ENCODE data around the gene PPARG. TPM values are rescaled to one million over a fixed set of nuclear protein-coding genes. Genes with fewer than 3 reads are reported as not detected.

The PPARG gene
- total and polyA plus RNA-seq, 2 experiments from 2014 or later = 0.15 to 0.42 TPM

DNA sequence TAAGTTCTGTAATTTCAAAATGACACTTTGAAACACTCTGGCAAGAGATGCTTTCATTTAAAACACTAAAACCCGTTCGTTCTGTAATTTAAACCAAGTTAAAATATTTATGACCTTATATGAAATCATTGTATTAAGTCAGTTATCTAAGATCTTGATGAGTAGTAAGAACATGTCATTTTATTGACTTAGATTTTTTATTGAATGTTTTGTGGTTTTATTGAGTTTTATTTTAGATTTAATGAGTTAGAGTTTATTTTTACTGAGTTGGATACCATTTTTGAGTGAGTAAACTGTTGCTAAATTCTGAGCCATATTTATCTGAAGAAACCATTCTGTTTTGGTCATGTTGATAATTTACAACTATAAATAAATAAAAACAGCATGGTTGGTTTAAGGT, 94.3 kb downstream of the PPARG start:
- Mint-ChIP-seq H3K27me3 (ENCODE audit: insufficient read depth, low read depth, poor library complexity) (no peaks in the 10 kb centered on the region), H3K36me3 (ENCODE audit: low read depth) (no peaks in the 10 kb centered on the region), H3K4me3 (no peak overlapping the region), H3K9me3 (no peaks in the 10 kb centered on the region), H3K4me1 (no peaks in the 10 kb centered on the region), H3K27ac (no peak overlapping the region)
- H3K27ac ChIP-seq (ENCODE audit: low read depth) = no peak overlapping the region
- no peaks in the 10 kb centered on the region for H3K79me2 ChIP-seq (replicated peaks; ENCODE audit: insufficient read depth)
- no peaks in the 10 kb centered on the region for H3K36me3 ChIP-seq (ENCODE audit: insufficient read depth)
- no peaks in the 10 kb centered on the region for H3K9me2 ChIP-seq (ENCODE audit: insufficient read depth)
- H2AFZ ChIP-seq = no peak overlapping the region
- DNase-seq (ENCODE audit: low spot score) = no peak
- H4K20me1 ChIP-seq (replicated peaks; ENCODE audit: insufficient read depth) = no peaks in the 10 kb centered on the region
- no peak overlapping the region for H3K4me3 ChIP-seq
- no peak for TF ChIP-seq STAT1 (IDR thresholded peaks at IDR 0.05; ENCODE audit: unreplicated experiment)
- TF ChIP-seq ZNF331 (CRISPR knock-in tag; IDR thresholded peaks at IDR 0.05; ENCODE audit: low read depth) = no peak
- no peak for ATAC-seq
- no peak overlapping the region for H3K4me2 ChIP-seq
- no peaks in the 10 kb centered on the region for H3K4me1 ChIP-seq (ENCODE audit: insufficient read depth)
- no peaks in the 10 kb centered on the region for H3K27me3 ChIP-seq (ENCODE audit: insufficient read depth)
- H3F3A ChIP-seq (replicated peaks; ENCODE audit: low read depth) = no peaks in the 10 kb centered on the region

DNA sequence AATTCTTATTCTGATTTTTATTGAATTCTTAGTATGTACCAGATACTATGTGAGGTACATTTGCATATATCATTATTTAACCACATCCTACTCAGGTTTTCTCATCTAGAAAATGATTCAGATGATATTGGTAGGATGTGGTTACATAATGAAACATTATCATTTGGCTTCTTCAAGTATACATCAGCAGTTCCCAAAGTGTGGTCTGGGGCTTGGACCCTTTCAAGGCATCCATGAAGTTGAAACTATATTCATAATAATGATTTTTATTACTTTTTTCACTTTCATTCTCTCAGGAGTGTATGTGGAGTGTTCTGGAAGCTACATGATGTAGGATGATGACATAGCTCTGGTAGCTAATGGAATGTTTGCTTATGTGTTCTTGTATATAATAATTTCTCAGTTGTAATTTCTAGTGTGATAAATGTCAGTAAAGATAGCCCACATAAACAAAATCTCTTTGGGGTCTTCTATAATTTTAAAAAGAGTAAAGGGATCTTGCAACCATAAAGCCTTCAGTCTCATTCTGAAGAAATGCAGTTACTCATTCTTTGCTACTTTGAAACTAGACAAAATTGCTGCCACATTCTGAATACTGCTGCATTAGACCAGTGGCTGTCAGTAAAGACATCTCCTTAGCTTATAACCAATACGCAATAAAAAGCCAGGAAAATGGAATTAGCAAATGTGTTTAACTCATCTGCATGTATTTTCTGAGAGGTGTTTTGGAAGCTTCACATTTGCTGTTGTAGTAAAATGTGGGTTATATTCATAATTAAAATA, 95.8 kb downstream of the PPARG start:
- ATAC-seq = no peak
- Mint-ChIP-seq H3K36me3 (ENCODE audit: low read depth) (no peaks in the 10 kb centered on the region), H3K27me3 (ENCODE audit: insufficient read depth, low read depth, poor library complexity) (no peaks in the 10 kb centered on the region), H3K27ac (no peak overlapping the region), H3K9me3 (no peaks in the 10 kb centered on the region), H3K4me1 (no peaks in the 10 kb centered on the region), H3K4me3 (no peak overlapping the region)
- Histone ChIP-seq H3K4me3 (no peak overlapping the region), H3K4me1 (ENCODE audit: insufficient read depth) (no peaks in the 10 kb centered on the region), H3K36me3 (ENCODE audit: insufficient read depth) (no peaks in the 10 kb centered on the region), H3K79me2 (replicated peaks; ENCODE audit: insufficient read depth) (no peaks in the 10 kb centered on the region), H3K9me2 (ENCODE audit: insufficient read depth) (no peaks in the 10 kb centered on the region), H3F3A (replicated peaks; ENCODE audit: low read depth) (no peaks in the 10 kb centered on the region), H3K27me3 (ENCODE audit: insufficient read depth) (no peaks in the 10 kb centered on the region), H2AFZ (no peak overlapping the region), H3K27ac (ENCODE audit: low read depth) (no peak overlapping the region), H3K4me2 (no peak overlapping the region), H4K20me1 (replicated peaks; ENCODE audit: insufficient read depth) (no peaks in the 10 kb centered on the region)
- DNase-seq (ENCODE audit: low spot score) = no peak
- TF ChIP-seq EZH2phosphoT487 (IDR thresholded peaks at IDR 0.05; ENCODE audit: unreplicated experiment) (no peak), JUNB (IDR thresholded peaks at IDR 0.05; ENCODE audit: unreplicated experiment) (no peak), POLR2AphosphoS5 (IDR thresholded peaks at IDR 0.05; ENCODE audit: low read depth) (no peak), STAT1 (IDR thresholded peaks at IDR 0.05; ENCODE audit: unreplicated experiment) (no peak), NANOG (IDR thresholded peaks at IDR 0.05; ENCODE audit: borderline replicate concordance) (no peak), CREB1 (CRISPR knock-in tag; IDR thresholded peaks at IDR 0.05; ENCODE audit: low read depth) (no peak), ZNF114 (CRISPR knock-in tag; IDR thresholded peaks at IDR 0.05) (no peak)
- TF ChIP-seq, protein P1, sequence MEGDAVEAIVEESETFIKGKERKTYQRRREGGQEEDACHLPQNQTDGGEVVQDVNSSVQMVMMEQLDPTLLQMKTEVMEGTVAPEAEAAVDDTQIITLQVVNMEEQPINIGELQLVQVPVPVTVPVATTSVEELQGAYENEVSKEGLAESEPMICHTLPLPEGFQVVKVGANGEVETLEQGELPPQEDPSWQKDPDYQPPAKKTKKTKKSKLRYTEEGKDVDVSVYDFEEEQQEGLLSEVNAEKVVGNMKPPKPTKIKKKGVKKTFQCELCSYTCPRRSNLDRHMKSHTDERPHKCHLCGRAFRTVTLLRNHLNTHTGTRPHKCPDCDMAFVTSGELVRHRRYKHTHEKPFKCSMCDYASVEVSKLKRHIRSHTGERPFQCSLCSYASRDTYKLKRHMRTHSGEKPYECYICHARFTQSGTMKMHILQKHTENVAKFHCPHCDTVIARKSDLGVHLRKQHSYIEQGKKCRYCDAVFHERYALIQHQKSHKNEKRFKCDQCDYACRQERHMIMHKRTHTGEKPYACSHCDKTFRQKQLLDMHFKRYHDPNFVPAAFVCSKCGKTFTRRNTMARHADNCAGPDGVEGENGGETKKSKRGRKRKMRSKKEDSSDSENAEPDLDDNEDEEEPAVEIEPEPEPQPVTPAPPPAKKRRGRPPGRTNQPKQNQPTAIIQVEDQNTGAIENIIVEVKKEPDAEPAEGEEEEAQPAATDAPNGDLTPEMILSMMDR (conservative IDR thresholded peaks at IDR 0.05; ENCODE audit: low read depth in 2 of 2) = no peak
- TF ChIP-seq, protein P2, sequence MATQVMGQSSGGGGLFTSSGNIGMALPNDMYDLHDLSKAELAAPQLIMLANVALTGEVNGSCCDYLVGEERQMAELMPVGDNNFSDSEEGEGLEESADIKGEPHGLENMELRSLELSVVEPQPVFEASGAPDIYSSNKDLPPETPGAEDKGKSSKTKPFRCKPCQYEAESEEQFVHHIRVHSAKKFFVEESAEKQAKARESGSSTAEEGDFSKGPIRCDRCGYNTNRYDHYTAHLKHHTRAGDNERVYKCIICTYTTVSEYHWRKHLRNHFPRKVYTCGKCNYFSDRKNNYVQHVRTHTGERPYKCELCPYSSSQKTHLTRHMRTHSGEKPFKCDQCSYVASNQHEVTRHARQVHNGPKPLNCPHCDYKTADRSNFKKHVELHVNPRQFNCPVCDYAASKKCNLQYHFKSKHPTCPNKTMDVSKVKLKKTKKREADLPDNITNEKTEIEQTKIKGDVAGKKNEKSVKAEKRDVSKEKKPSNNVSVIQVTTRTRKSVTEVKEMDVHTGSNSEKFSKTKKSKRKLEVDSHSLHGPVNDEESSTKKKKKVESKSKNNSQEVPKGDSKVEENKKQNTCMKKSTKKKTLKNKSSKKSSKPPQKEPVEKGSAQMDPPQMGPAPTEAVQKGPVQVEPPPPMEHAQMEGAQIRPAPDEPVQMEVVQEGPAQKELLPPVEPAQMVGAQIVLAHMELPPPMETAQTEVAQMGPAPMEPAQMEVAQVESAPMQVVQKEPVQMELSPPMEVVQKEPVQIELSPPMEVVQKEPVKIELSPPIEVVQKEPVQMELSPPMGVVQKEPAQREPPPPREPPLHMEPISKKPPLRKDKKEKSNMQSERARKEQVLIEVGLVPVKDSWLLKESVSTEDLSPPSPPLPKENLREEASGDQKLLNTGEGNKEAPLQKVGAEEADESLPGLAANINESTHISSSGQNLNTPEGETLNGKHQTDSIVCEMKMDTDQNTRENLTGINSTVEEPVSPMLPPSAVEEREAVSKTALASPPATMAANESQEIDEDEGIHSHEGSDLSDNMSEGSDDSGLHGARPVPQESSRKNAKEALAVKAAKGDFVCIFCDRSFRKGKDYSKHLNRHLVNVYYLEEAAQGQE (IDR thresholded peaks at IDR 0.05; ENCODE audit: unreplicated experiment) = no peak
